ENCODE results near the gene RGS7.

DNA sequence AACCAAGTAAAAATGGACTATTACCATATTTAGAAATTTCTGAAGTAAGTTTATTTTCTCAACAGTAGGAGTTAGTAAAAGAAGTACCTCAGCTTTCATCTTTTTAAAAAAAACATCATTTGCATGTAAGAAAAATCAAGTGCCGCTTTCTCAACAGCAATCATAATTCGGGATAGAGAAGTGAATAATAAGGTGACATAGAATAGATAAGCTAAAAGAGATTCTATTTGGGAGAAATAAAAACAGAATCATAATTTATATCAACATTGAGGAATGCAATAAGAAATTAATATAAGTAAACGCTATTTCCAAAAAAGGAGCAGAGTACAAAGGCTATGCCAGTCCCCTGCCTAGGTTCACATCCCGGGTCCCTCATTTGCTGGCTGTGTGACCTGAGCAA is 414.1 kb downstream of the RGS7 start:
- TF ChIP-seq, protein P1, sequence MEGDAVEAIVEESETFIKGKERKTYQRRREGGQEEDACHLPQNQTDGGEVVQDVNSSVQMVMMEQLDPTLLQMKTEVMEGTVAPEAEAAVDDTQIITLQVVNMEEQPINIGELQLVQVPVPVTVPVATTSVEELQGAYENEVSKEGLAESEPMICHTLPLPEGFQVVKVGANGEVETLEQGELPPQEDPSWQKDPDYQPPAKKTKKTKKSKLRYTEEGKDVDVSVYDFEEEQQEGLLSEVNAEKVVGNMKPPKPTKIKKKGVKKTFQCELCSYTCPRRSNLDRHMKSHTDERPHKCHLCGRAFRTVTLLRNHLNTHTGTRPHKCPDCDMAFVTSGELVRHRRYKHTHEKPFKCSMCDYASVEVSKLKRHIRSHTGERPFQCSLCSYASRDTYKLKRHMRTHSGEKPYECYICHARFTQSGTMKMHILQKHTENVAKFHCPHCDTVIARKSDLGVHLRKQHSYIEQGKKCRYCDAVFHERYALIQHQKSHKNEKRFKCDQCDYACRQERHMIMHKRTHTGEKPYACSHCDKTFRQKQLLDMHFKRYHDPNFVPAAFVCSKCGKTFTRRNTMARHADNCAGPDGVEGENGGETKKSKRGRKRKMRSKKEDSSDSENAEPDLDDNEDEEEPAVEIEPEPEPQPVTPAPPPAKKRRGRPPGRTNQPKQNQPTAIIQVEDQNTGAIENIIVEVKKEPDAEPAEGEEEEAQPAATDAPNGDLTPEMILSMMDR (IDR thresholded peaks at IDR 0.05): no peak
- no peak for TF ChIP-seq POLR2A (IDR thresholded peaks at IDR 0.05)

All from Peyer's patch (tissue), 4 donors.